Measurements from ENCODE around the gene NPC1L1. TPM values are rescaled to one million over a fixed set of nuclear protein-coding genes. Genes with fewer than 3 reads are reported as not detected.
"Not testable (repeated sequence)": the region's sequence is repeated elsewhere in the genome, so short reads cannot be mapped to it uniquely, and the experiment has no call there.

Gene NPC1L1
- total RNA-seq, 1 donor from 2014 or later, result 1.5 TPM

DNA sequence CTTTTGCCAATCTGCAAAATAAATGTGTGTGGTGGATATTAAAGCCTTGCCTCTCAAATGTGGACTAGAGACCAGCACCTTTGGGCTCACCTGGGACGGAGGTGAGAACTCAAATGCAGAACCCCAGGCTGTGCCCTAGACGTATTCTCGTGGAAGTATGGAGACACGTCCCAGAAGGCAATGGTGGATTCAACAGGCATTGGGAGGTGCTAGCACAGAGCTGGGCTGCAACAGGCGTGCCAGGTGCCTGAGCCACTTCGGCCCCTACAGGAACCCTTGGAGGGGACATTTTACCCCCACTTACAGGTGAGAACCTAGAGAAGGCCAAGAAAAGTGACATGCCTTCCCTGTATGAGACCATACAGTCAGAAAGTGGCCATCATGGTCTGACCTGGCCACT lies 20.4 kb upstream of the NPC1L1 start:
- Histone ChIP-seq H3K4me3 (ENCODE audit: low read depth, low read length) (no peak overlapping the region), H3K36me3 (ENCODE audit: control insufficient read depth, insufficient read depth, low read length) (peaks cover 6% of the 10 kb centered on the region), H3K27me3 (ENCODE audit: control insufficient read depth, insufficient read depth, low read length) (no peaks in the 10 kb centered on the region)
- TF ChIP-seq, protein P1, sequence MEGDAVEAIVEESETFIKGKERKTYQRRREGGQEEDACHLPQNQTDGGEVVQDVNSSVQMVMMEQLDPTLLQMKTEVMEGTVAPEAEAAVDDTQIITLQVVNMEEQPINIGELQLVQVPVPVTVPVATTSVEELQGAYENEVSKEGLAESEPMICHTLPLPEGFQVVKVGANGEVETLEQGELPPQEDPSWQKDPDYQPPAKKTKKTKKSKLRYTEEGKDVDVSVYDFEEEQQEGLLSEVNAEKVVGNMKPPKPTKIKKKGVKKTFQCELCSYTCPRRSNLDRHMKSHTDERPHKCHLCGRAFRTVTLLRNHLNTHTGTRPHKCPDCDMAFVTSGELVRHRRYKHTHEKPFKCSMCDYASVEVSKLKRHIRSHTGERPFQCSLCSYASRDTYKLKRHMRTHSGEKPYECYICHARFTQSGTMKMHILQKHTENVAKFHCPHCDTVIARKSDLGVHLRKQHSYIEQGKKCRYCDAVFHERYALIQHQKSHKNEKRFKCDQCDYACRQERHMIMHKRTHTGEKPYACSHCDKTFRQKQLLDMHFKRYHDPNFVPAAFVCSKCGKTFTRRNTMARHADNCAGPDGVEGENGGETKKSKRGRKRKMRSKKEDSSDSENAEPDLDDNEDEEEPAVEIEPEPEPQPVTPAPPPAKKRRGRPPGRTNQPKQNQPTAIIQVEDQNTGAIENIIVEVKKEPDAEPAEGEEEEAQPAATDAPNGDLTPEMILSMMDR (IDR thresholded peaks at IDR 0.05; ENCODE audit: insufficient read depth, low read length, poor library complexity, severe bottlenecking), result no peak
- no peak for DNase-seq (ENCODE audit: low read depth)

DNA sequence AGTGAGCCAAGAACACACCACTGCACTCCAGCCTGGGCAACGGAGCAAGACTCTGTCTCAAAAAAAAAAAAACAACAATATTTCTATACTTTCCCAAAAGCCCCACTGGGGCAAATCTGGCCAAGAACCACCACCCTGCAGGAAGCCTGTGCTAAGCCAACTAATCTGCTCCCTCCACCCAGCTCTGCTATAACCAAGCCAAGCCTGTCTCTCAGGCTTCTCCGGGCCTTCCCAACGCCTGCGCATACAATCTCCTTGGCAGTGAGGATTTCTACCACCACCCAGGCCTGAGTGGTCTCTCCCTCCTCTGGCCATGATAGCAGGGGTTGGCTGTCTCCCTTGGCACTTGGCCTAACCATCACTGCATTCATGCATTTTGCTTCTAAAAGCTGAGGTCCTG lies 18.4 kb upstream of the NPC1L1 start:
- Histone ChIP-seq H3K4me3 (ENCODE audit: low read depth, low read length) (no peak overlapping the region), H3K36me3 (ENCODE audit: control insufficient read depth, insufficient read depth, low read length) (no peaks in the 10 kb centered on the region), H3K27me3 (ENCODE audit: control insufficient read depth, insufficient read depth, low read length) (no peaks in the 10 kb centered on the region)
- TF ChIP-seq, protein P1 (IDR thresholded peaks at IDR 0.05; ENCODE audit: insufficient read depth, low read length, poor library complexity, severe bottlenecking), result no peak
- DNase-seq (ENCODE audit: low read depth), result no peak

DNA sequence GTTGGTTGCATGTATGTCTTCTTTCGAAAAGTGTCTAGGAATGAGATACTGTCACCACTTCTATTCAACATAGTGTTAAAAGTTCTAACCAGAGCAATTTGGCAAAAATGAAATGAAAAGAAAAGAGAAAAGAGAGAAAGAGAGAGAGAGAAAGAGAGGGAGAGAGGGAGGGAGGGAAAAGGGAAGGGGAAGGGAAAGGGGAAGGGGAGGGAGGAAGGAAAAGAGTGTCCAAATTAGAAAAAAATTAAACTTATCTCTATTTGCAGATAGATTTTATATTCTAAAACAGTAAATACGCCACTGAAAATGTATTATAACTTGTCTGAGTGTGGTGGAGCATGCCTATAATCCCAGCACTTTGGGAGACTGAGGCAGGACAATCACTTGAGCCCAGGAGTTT lies 16.4 kb upstream of the NPC1L1 start:
- Histone ChIP-seq H3K36me3 (ENCODE audit: control insufficient read depth, insufficient read depth, low read length) (no peaks in the 10 kb centered on the region), H3K27me3 (ENCODE audit: control insufficient read depth, insufficient read depth, low read length) (no peaks in the 10 kb centered on the region), H3K4me3 (ENCODE audit: low read depth, low read length) (no peak overlapping the region)
- TF ChIP-seq, protein P1 (IDR thresholded peaks at IDR 0.05; ENCODE audit: insufficient read depth, low read length, poor library complexity, severe bottlenecking), result no peak
- no peak for DNase-seq (ENCODE audit: low read depth)

DNA sequence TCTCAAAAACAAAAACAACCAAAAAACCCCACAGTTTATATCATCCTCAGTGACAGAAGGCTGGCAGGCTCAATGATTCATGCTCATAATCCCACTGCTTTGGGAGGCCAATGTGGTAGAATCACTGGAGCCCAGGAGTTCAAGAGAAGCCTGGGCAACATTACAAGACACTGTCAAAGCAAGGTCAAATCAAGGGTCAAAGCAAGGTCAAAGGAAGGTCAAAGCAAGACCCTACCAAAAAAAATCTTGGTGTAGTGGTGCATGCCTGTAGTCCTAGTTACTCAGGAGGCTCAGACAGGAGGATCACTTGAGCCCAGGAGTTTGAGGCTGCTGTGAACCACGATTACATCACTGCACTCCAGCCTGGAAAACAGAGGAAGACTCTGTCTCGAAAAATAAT lies 14.2 kb upstream of the NPC1L1 start:
- TF ChIP-seq, protein P1 (IDR thresholded peaks at IDR 0.05; ENCODE audit: insufficient read depth, low read length, poor library complexity, severe bottlenecking), result no peak
- Histone ChIP-seq H3K36me3 (ENCODE audit: control insufficient read depth, insufficient read depth, low read length) (no peaks in the 10 kb centered on the region), H3K27me3 (ENCODE audit: control insufficient read depth, insufficient read depth, low read length) (no peaks in the 10 kb centered on the region), H3K4me3 (ENCODE audit: low read depth, low read length) (no peak overlapping the region)
- no peak for DNase-seq (ENCODE audit: low read depth)

DNA sequence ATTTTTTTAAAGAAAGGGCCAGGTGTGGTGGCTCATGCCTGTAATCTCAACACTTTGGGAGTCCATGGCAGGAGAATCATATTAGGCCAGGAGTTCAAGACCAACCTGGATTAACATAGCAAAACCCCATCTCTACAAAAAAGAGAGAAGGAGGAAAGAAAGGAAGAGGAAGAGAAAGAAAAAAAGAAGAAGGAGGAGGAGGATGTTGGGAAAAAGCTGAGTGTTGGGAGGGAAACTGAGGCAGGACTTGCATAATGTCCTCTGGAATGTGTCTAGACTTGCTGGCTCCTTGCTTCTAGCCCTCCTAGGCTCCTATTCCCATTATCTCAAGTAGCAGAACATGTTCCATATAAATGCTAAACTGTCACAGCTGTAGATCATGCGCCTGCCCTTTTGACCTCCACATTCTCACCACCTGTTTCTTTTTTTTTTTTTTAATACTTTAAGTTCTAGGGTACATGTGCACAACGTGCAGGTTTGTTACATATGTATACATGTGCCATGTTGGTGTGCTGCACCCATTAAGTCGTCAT lies 11.4 kb upstream of the NPC1L1 start:
- H3K36me3 ChIP-seq (ENCODE audit: control insufficient read depth, insufficient read depth, low read length); H3K27me3 ChIP-seq (ENCODE audit: control insufficient read depth, insufficient read depth, low read length); DNase-seq (ENCODE audit: low read depth); H3K4me3 ChIP-seq (ENCODE audit: low read depth, low read length): not testable (repeated sequence)

DNA sequence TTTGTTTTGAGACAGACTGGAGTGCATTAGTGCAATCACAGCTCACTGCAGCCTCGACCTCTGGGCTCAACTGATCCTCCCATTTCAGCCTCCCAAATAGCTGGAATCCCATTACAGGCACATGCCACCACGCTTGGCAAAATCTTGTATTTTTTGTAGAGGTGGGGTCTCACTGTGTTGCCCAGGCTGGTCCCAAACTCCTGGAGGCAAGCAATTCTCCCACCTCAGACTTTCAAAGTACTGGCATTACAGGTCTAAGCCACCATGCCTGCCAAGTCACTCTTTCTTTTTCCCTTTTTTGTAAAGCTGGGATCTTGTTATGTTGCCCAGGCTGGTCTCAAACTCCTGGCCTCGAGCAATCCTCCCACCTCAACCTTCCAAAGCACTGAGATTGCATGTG lies 8.3 kb upstream of the NPC1L1 start:
- TF ChIP-seq, protein P1 (IDR thresholded peaks at IDR 0.05; ENCODE audit: insufficient read depth, low read length, poor library complexity, severe bottlenecking), result no peak
- H3K4me3 ChIP-seq (ENCODE audit: low read depth, low read length), result no peak overlapping the region
- H3K36me3 ChIP-seq (ENCODE audit: control insufficient read depth, insufficient read depth, low read length), result no peaks in the 10 kb centered on the region
- DNase-seq (ENCODE audit: low read depth), result no peak
- H3K27me3 ChIP-seq (ENCODE audit: control insufficient read depth, insufficient read depth, low read length), result peaks cover 2% of the 10 kb centered on the region
